ENCODE measurements around the gene RPS3A.

Gene RPS3A

DNA sequence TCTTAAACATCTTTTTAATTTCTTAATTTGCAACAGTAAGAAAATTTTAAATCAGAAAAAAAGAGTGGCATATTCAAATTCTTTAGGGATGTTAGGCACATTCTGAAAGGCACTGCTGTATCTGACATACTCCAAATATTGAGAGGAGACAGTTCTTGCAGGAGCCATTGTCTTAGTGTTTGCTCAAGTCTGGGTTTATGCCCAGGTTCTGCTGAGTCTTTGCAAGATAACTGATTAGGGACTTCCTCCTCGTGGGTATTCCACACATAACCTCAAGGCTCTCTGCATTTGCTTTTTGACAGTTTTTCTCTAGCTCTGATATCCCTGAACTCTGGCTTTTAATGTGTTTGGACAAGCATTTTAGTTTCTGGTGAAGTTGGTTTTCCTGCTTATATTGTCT, 52.6 kb downstream of the RPS3A start:
- TF ChIP-seq, protein P1, sequence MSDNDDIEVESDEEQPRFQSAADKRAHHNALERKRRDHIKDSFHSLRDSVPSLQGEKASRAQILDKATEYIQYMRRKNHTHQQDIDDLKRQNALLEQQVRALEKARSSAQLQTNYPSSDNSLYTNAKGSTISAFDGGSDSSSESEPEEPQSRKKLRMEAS (IDR thresholded peaks at IDR 0.05; ENCODE audit: low read depth, low read length): no peak
- TF ChIP-seq, protein P2, sequence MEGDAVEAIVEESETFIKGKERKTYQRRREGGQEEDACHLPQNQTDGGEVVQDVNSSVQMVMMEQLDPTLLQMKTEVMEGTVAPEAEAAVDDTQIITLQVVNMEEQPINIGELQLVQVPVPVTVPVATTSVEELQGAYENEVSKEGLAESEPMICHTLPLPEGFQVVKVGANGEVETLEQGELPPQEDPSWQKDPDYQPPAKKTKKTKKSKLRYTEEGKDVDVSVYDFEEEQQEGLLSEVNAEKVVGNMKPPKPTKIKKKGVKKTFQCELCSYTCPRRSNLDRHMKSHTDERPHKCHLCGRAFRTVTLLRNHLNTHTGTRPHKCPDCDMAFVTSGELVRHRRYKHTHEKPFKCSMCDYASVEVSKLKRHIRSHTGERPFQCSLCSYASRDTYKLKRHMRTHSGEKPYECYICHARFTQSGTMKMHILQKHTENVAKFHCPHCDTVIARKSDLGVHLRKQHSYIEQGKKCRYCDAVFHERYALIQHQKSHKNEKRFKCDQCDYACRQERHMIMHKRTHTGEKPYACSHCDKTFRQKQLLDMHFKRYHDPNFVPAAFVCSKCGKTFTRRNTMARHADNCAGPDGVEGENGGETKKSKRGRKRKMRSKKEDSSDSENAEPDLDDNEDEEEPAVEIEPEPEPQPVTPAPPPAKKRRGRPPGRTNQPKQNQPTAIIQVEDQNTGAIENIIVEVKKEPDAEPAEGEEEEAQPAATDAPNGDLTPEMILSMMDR (IDR thresholded peaks at IDR 0.05; ENCODE audit: low read depth, low read length): no peak
- TF ChIP-seq POLR2A (IDR thresholded peaks at IDR 0.05; ENCODE audit: extremely low read depth, insufficient read length) (no peak), MYC (IDR thresholded peaks at IDR 0.05; ENCODE audit: low read depth, low read length) (no peak)
- peak; percentile 2 for DNase-seq (ENCODE audit: low read depth)
- no peak overlapping the region for H3K4me3 ChIP-seq (ENCODE audit: low read depth, low read length)

DNA sequence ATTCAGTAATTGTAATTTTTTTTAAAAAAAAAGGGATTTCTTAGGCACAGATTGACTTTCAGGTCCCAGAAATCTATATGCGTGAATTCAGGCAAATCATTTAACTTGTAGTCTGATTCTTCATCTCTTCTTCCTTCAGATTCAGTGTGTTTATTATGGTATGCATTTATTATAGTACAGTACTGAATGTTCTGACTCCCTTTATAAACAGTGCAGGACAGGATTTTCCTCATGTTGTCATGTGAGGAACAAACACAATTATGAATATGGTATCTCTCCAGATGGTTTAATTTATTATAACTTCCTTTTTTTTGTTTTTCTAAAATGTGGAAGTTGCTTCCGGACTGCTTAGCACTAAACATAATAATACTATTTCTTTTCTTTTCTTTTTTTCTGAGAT, 54.2 kb downstream of the RPS3A start:
- DNase-seq (ENCODE audit: low read depth): no peak
- H3K4me3 ChIP-seq (ENCODE audit: low read depth, low read length): no peak overlapping the region
- TF ChIP-seq POLR2A (IDR thresholded peaks at IDR 0.05; ENCODE audit: extremely low read depth, insufficient read length): no peak
- TF ChIP-seq, protein P2 (IDR thresholded peaks at IDR 0.05; ENCODE audit: low read depth, low read length): no peak
- TF ChIP-seq, protein P1 (IDR thresholded peaks at IDR 0.05; ENCODE audit: low read depth, low read length): no peak
- TF ChIP-seq MYC (IDR thresholded peaks at IDR 0.05; ENCODE audit: low read depth, low read length): no peak
